Calu3 (cell line): ENCODE measurements around the gene FAM111A. TPM values are rescaled to one million over a fixed set of nuclear protein-coding genes. Genes with fewer than 3 reads are reported as not detected.

Source experiments
- BruUV-seq: library from RNA; stranded (reverse); fragments of 400-500 nt; replicated peaks from 2 replicates; lab custom pipeline; 2021; lab: Mats Ljungman, UMichigan
- CTCF ChIA-PET: fragments of 300-600 bp; sonication (Branson Sonifier 250); formaldehyde crosslinking; loops from one replicate; lab custom pipeline; 2022; ENCODE audit warnings: antibody characterized with exemption; lab: Charles Lee
- DNase-seq: peaks from one replicate; pipeline ENCODE4 v3.0.0; 2022
- H3K27ac Mint-ChIP-seq: one replicate; pipeline ENCODE4 v1.8.0; 2022; ENCODE audit warnings: mixed read lengths; ENCODE audit not compliant: unreplicated experiment
- H3K27me3 Mint-ChIP-seq: one replicate; pipeline ENCODE4 v1.8.0; 2022; ENCODE audit warnings: mixed read lengths; ENCODE audit not compliant: unreplicated experiment
- H3K36me3 Mint-ChIP-seq: one replicate; pipeline ENCODE4 v1.8.0; 2022; ENCODE audit warnings: mild to moderate bottlenecking, moderate library complexity, mixed read lengths; ENCODE audit not compliant: insufficient read depth, unreplicated experiment
- H3K4me1 Mint-ChIP-seq: one replicate; pipeline ENCODE4 v1.8.0; 2022; ENCODE audit warnings: mild to moderate bottlenecking, low read depth, mixed read lengths; ENCODE audit not compliant: unreplicated experiment
- H3K4me3 Mint-ChIP-seq: one replicate; pipeline ENCODE4 v1.8.0; 2022; ENCODE audit warnings: mild to moderate bottlenecking, low read depth, moderate library complexity, mixed read lengths; ENCODE audit not compliant: unreplicated experiment
- H3K9me3 Mint-ChIP-seq: one replicate; pipeline ENCODE4 v1.8.0; 2022; ENCODE audit warnings: low read depth, mixed read lengths; ENCODE audit not compliant: unreplicated experiment
- intact Hi-C: fragments of 100-400 bp; cut with micrococcal nuclease; formaldehyde crosslinking; loops from one replicate; pipeline ENCODE4 v1.10.0; 2022; ENCODE audit not compliant: unreplicated experiment
- total RNA-seq: library from RNA; stranded (reverse); gene quantifications from 2 replicates; pipeline ENCODE4 v1.2.3, GENCODE V29; 2022
- TF ChIP-seq, protein P1 (sequence below): fragments of 200-600 bp; IDR thresholded peaks from one replicate; pipeline ENCODE4 v1.8.0; 2022; ENCODE audit warnings: antibody characterized with exemption; ENCODE audit not compliant: unreplicated experiment

Gene FAM111A
- total RNA-seq, 1 experiment from 2014 or later = 87.9 TPM

DNA sequence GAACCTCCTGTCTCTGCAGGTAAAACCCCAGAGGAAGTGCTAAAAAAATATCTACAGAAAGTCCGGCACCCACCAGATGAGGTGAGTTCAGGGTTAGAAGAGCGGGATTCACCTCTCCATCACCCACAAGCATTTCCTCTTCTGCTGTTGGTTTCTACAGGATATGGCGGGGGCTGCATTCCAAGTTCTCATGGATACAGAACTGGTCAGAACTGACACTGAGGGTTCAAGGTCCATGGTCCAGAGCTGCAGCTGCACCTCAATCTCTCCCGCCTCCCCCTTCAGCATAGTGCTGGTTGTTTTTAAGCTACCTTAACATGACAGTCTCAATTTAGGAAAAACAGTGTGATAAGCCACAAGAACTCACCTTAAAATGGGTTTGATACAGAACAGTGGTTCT, 48.4 kb downstream of the FAM111A start:
- intact Hi-C loops = no loop called here
- no peaks in the 10 kb centered on the region for H3K9me3 Mint-ChIP-seq

GRCh38 chr11:59191890-59192289, 49.2 kb downstream of the FAM111A start:
- CTCF ChIA-PET = interaction anchor here (1.3 kb wide), 1 partner anchor 20 kb away, joined by 4 read pairs; the partner anchor contains the start of gene DTX4
- Mint-ChIP-seq H3K4me3 (no peak overlapping the region), H3K36me3 (peaks cover 44% of the 10 kb centered on the region), H3K27me3 (no peaks in the 10 kb centered on the region), H3K27ac (no peak overlapping the region), H3K9me3 (no peaks in the 10 kb centered on the region), H3K4me1 (peaks cover 51% of the 10 kb centered on the region)
- TF ChIP-seq, protein P1, sequence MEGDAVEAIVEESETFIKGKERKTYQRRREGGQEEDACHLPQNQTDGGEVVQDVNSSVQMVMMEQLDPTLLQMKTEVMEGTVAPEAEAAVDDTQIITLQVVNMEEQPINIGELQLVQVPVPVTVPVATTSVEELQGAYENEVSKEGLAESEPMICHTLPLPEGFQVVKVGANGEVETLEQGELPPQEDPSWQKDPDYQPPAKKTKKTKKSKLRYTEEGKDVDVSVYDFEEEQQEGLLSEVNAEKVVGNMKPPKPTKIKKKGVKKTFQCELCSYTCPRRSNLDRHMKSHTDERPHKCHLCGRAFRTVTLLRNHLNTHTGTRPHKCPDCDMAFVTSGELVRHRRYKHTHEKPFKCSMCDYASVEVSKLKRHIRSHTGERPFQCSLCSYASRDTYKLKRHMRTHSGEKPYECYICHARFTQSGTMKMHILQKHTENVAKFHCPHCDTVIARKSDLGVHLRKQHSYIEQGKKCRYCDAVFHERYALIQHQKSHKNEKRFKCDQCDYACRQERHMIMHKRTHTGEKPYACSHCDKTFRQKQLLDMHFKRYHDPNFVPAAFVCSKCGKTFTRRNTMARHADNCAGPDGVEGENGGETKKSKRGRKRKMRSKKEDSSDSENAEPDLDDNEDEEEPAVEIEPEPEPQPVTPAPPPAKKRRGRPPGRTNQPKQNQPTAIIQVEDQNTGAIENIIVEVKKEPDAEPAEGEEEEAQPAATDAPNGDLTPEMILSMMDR = no peak
- BruUV-seq = no TSS peak
- no peak for DNase-seq
- intact Hi-C loops = no loop called here

More for the DNA sequence above, 48.4 kb downstream of the FAM111A start:
- Mint-ChIP-seq H3K36me3 (peaks cover 49% of the 10 kb centered on the region), H3K27ac (no peak overlapping the region), H3K4me3 (no peak overlapping the region), H3K27me3 (no peaks in the 10 kb centered on the region), H3K4me1 (peaks cover 59% of the 10 kb centered on the region)
- no TSS peak for BruUV-seq
- CTCF ChIA-PET = no interaction called here
- TF ChIP-seq, protein P1 = no peak
- DNase-seq = no peak

DNA sequence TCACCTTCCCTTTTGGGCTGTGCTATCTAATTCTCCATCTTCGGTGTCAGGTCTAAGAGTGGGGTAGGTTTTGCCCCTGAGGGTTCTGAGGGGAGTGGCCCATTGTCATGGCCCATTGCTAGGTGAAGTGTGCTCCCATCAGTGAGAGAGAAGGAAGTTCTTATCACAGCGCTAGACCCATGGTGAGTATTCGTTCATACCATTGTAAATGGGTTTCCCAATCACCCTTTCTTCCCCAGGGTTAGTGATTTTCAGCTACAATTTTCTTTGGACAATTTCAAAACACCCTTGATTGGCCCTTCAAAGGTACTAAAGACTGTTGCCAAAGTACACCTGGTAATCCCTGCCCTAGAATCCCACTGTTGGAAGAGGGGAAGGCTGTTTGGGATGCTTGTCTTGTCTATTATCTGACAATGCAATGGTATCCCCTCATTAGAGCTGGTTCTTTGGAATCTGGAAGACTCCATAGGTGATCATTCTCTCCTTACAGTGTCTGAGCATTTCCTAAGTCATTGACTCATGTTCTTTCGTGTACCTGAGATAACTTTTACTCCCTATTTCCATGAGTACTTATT, 49.9 kb downstream of the FAM111A start:
- CTCF ChIA-PET = interaction anchor here (1.3 kb wide), 1 partner anchor 21 kb away, joined by 4 read pairs; the partner anchor contains the start of gene DTX4
- H3K4me1 Mint-ChIP-seq = peaks cover 45% of the 10 kb centered on the region
- H3K9me3 Mint-ChIP-seq = no peaks in the 10 kb centered on the region
- H3K4me3 Mint-ChIP-seq = no peak overlapping the region
- no peaks in the 10 kb centered on the region for H3K27me3 Mint-ChIP-seq
- peaks cover 46% of the 10 kb centered on the region for H3K36me3 Mint-ChIP-seq
- BruUV-seq = no TSS peak
- no peak overlapping the region for H3K27ac Mint-ChIP-seq
- intact Hi-C loops = no loop called here
- DNase-seq = no peak
- TF ChIP-seq, protein P1 = no peak

- Mint-ChIP-seq H3K27ac (no peak overlapping the region), H3K27me3 (no peaks in the 10 kb centered on the region), H3K4me3 (no peak overlapping the region), H3K9me3 (no peaks in the 10 kb centered on the region), H3K4me1 (peaks cover 34% of the 10 kb centered on the region), H3K36me3 (peaks cover 50% of the 10 kb centered on the region)
- intact Hi-C loops = no loop called here
- TF ChIP-seq, protein P1 = no peak
- DNase-seq = no peak
- CTCF ChIA-PET = interaction anchor here (0.6 to 0.8 kb wide), 3 partner anchors 9 to 215 kb away, joined by 3 read pairs; partner anchors contain the start of gene FAM111A
- no TSS peak for BruUV-seq
These were observed 51.0 kb downstream of the FAM111A start for GRCh38 chr11:59193587-59194130.
